Tibial nerve (tissue), 3 donors: ENCODE data around the gene MAML3.

Experiments
- CTCF ChIP-seq, 5 experiments: fragments of 200-600 bp in 3 of 5; fragments of 450-650 bp in 2 of 5; sonication (generic) in 3 of 5; IDR thresholded peaks; one replicate each; pipeline ENCODE4 v1.5.1; 2016 to 2019; ENCODE audit warnings: antibody characterized with exemption in 5 of 5, mild to moderate bottlenecking in 3 of 5, moderate library complexity in 2 of 5
- POLR2A ChIP-seq, 2 donors: fragments of 450-650 bp; IDR thresholded peaks; one replicate each; pipeline ENCODE4 v1.6.1; 2017; ENCODE audit warnings: antibody characterized with exemption in 2 of 2, mild to moderate bottlenecking in 2 of 2, moderate library complexity in 2 of 2

- no peak for TF ChIP-seq POLR2A (IDR thresholded peaks at IDR 0.05)
- TF ChIP-seq CTCF (IDR thresholded peaks at IDR 0.05) = no peak
Observed at GRCh38 chr4:139966383-139966782, 187.6 kb downstream of the MAML3 start.
